GM12878 (cell line): ENCODE data around the gene PPL. TPM values are rescaled to one million over a fixed set of nuclear protein-coding genes. Genes with fewer than 3 reads are reported as not detected.

Experiments used
- ATAC-seq: fragments of 200-7000 bp; cut with Tn5 transposase; 3 replicates; pipeline ENCODE4 v1.9.1; 2020; ENCODE audit warnings: mild to moderate bottlenecking, moderate library complexity
- BruUV-seq: library from RNA; stranded (reverse); fragments of 400-500 nt; replicated peaks from 2 replicates; lab custom pipeline; 2021; lab: Mats Ljungman, UMichigan
- CTCF ChIA-PET: fragments of 300-600 bp; sonication (Branson Sonifier 250); formaldehyde crosslinking; extraction: SDS; loops from one replicate; lab custom pipeline; 2021; ENCODE audit warnings: inconsistent platforms; lab: Yijun Ruan, JAX
- POLR2A ChIA-PET: fragments of 350-600 bp; formaldehyde crosslinking; extraction: SDS; loops from one replicate; lab custom pipeline; 2021; ENCODE audit warnings: inconsistent platforms; lab: Charles Lee
- RAD21 ChIA-PET: fragments of 300-600 bp; sonication (Branson Sonifier 250); formaldehyde crosslinking; loops from one replicate; lab custom pipeline; 2023; ENCODE audit warnings: antibody characterized with exemption; ENCODE audit not compliant: unreplicated experiment; lab: Charles Lee
- SMC1A ChIA-PET: fragments of 300-600 bp; sonication (Branson Sonifier 250); formaldehyde crosslinking; loops from one replicate; lab custom pipeline; 2023; ENCODE audit not compliant: unreplicated experiment, uncharacterized antibody; lab: Charles Lee
- DNase-seq: peaks from one replicate; pipeline ENCODE4 v3.0.0-alpha.2; 2011; ENCODE audit warnings: low read depth, low spot score
- FAIRE-seq: peaks from 3 replicates; lab custom pipeline; 2011; peaks lifted over from hg19 to GRCh38; lab: Jason Lieb, UNC
- H2AFZ ChIP-seq: 2 replicates; pipeline ENCODE4 v1.6.0; 2011; ENCODE audit warnings: low read depth, low read length, control low read depth; ENCODE audit not compliant: control insufficient read depth
- H3K27ac ChIP-seq: 2 replicates; pipeline ENCODE4 v1.5.1; 2011; ENCODE audit warnings: control low read depth; ENCODE audit not compliant: control insufficient read depth, insufficient read depth
- H3K27me3 ChIP-seq, 2 experiments: replicated peaks in 1 of 2; 2 replicates each; pipeline versions ENCODE4 v1.6.0 to v1.6.1; 2011; ENCODE audit warnings: low read length in 1 of 2; ENCODE audit not compliant: control insufficient read depth in 2 of 2, insufficient read depth in 2 of 2
- H3K36me3 ChIP-seq, 2 experiments: 2 replicates each; pipeline ENCODE4 v1.5.1; 2011; ENCODE audit warnings: low read length in 1 of 2; ENCODE audit not compliant: control insufficient read depth in 2 of 2, insufficient read depth in 2 of 2
- H3K4me1 ChIP-seq: 2 replicates; pipeline ENCODE4 v1.6.1; 2011; ENCODE audit warnings: mild to moderate bottlenecking, low read length, moderate library complexity, mixed read lengths; ENCODE audit not compliant: control insufficient read depth, insufficient read depth
- H3K4me2 ChIP-seq: 2 replicates; pipeline ENCODE4 v1.6.0; 2011; ENCODE audit warnings: control low read depth; ENCODE audit not compliant: control insufficient read depth, insufficient read depth
- H3K4me3 ChIP-seq: fragments of 200-600 bp; sonication (generic); 2 replicates; pipeline ENCODE4 v1.5.1; 2016
- H3K79me2 ChIP-seq: 2 replicates; pipeline ENCODE4 v1.6.0; 2011; ENCODE audit warnings: low read length; ENCODE audit not compliant: control insufficient read depth, insufficient read depth
- H3K9ac ChIP-seq: 2 replicates; pipeline ENCODE4 v1.8.0; 2011; ENCODE audit warnings: low read length, control low read depth, mixed read lengths; ENCODE audit not compliant: control insufficient read depth, insufficient read depth
- H3K9me3 ChIP-seq: replicated peaks from 3 replicates; pipeline ENCODE4 v1.5.1; 2011; ENCODE audit warnings: mild to moderate bottlenecking, low read length; ENCODE audit not compliant: control insufficient read depth, insufficient read depth
- H4K20me1 ChIP-seq: 2 replicates; pipeline ENCODE4 v1.6.0; 2011; ENCODE audit not compliant: control insufficient read depth, insufficient read depth
- CBFB ChIP-seq: IDR thresholded peaks from 2 replicates; pipeline ENCODE4 v1.6.1; 2016; ENCODE audit warnings: antibody characterized with exemption, low read depth
- NRF1 ChIP-seq: conservative IDR thresholded peaks from 2 replicates; pipeline ENCODE4 v1.6.1; 2011; ENCODE audit warnings: mild to moderate bottlenecking, low read depth, low read length, improper control_type of control experiment
- RCOR1 ChIP-seq: conservative IDR thresholded peaks from 2 replicates; pipeline ENCODE4 v1.6.1; 2012; ENCODE audit warnings: low read depth, low read length, improper control_type of control experiment
- TBL1XR1 ChIP-seq: IDR thresholded peaks from 2 replicates; pipeline ENCODE4 v1.6.1; 2012; ENCODE audit warnings: low read depth, low read length, improper control_type of control experiment
- TCF3 ChIP-seq: IDR thresholded peaks from 2 replicates; pipeline ENCODE4 v1.6.1; 2012; ENCODE audit warnings: low read depth, mild to moderate bottlenecking, low read length, borderline replicate concordance; ENCODE audit not compliant: insufficient read depth
- TCF7 ChIP-seq: IDR thresholded peaks from 2 replicates; pipeline ENCODE4 v1.6.1; 2014; ENCODE audit warnings: antibody characterized with exemption, borderline replicate concordance
- YY1 ChIP-seq: IDR thresholded peaks from 2 replicates; pipeline ENCODE4 v1.6.1; 2011; ENCODE audit warnings: low read depth, mild to moderate bottlenecking, low read length
- ZBED1 ChIP-seq: IDR thresholded peaks from 2 replicates; pipeline ENCODE4 v1.6.1; 2016; ENCODE audit warnings: borderline replicate concordance
- ZNF24 ChIP-seq: fragments of 450-650 bp; IDR thresholded peaks from 2 replicates; pipeline ENCODE4 v1.6.1; 2017; ENCODE audit warnings: antibody characterized with exemption, mild to moderate bottlenecking
- WGBS: methylation state at CpG from one replicate; pipeline ENCODE4 v1.1.6; 2016; ENCODE audit warnings: low lambda C conversion rate; ENCODE audit not compliant: insufficient replicate concordance, insufficient coverage; ENCODE audit errors: missing lambda C conversion rate; 5-methylcytosine and 5-hydroxymethylcytosine counted together
- in situ Hi-C: fragments of 300-500 bp; cut with MboI; formaldehyde crosslinking; loops from 9 replicates; pipeline ENCODE4 v1.14.3; 2018; ENCODE audit warnings: mixed read lengths
- intact Hi-C: fragments of 100-400 bp; cut with micrococcal nuclease; formaldehyde crosslinking; loops from one replicate; pipeline ENCODE4 v1.14.2; 2022; ENCODE audit not compliant: unreplicated experiment
- polyA plus RNA-seq, 11 experiments: library from polyadenylated mRNA; depleted of rRNA in 4 of 11; unstranded in 6 of 11; stranded (reverse) in 5 of 11; fragments of >200 nt; fragmentation: Nextera tagmentation in 4 of 11; fragmentation: Illumina TruSeq in 1 of 11; extraction: Ambion mirVana in 4 of 11; extraction: Trizol in 1 of 11; gene quantifications; 1 replicate in 1 of 11; 2 replicates in 10 of 11; pipeline versions ENCODE4 v1.2.1 to v1.2.3, GENCODE V29; 2011 to 2016; ENCODE audit warnings: inconsistent platforms in 2 of 11, missing spikeins in 2 of 11, low read depth in 1 of 11
- total RNA-seq, 4 experiments: library from RNA; depleted of rRNA in 3 of 4; stranded (reverse); fragments of >200 nt in 3 of 4; fragmentation: Illumina TruSeq in 1 of 4; extraction: Trizol in 1 of 4; gene quantifications; 2 replicates each; pipeline versions ENCODE4 v1.2.1 to v1.2.3, GENCODE V29; 2013 to 2021
- TF ChIP-seq, protein P1 (sequence below): IDR thresholded peaks from 2 replicates; pipeline ENCODE4 v1.6.1; 2012; ENCODE audit warnings: mild to moderate bottlenecking, low read depth, low read length
- TF ChIP-seq, protein P2 (sequence below): IDR thresholded peaks from 2 replicates; pipeline ENCODE4 v1.6.1; 2012; ENCODE audit warnings: improper control_type of control experiment, low read depth, low read length; ENCODE audit not compliant: insufficient replicate concordance
- TF ChIP-seq, protein P3 (sequence below): fragments of 450-650 bp; IDR thresholded peaks from 2 replicates; pipeline ENCODE4 v1.6.1; 2018; ENCODE audit warnings: borderline replicate concordance, mild to moderate bottlenecking; ENCODE audit not compliant: partially characterized antibody

Gene PPL
- total and polyA plus RNA-seq, 10 of the 15 experiments (the other 5 are each of a cell fraction or from before 2014, with no cell fraction given): 0.03 to 0.47 (median 0.05) TPM; not detected in 2

DNA sequence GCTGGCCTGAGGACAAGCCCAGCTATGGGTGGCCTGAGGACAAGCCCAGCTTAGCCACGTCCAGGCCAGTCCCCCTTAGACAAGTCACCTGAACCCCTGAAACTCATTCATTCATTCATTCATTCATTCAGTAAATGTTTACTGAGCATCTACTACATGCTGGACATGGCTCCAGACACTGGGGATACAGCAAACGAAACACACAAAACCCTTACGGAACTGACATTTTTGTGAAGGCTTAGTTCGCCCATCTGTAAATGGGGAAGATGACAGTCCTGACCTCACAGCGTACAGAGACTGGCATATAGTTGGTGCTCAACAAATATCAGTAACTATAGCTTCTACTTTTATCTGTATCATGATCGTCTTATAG lies 37.5 kb downstream of the PPL start:
- 8% methylated on average over 6 of the region's 6 CpGs for WGBS
- Histone ChIP-seq H2AFZ (no peak overlapping the region), H3K27ac (no peak overlapping the region), H4K20me1 (no peaks in the 10 kb centered on the region), H3K9ac (no peak overlapping the region), H3K4me3 (no peak overlapping the region), H3K4me1 (no peaks in the 10 kb centered on the region), H3K27me3 (no peaks in the 10 kb centered on the region), H3K36me3 (no peaks in the 10 kb centered on the region), H3K4me2 (no peak overlapping the region), H3K9me3 (no peaks in the 10 kb centered on the region; the same call in 2 of the 3 replicates), H3K79me2 (no peaks in the 10 kb centered on the region)
- SMC1A ChIA-PET: interaction anchor here (0.6 kb wide), 1 partner anchor 11 kb away, joined by 3 read pairs; no protein-coding TSS in a partner anchor
- RAD21 ChIA-PET: no interaction called here
- no peak for ATAC-seq
- intact Hi-C loops (no loop called here), in situ Hi-C loops (no loop called here)
- DNase-seq: no peak
- POLR2A ChIA-PET: no interaction called here
- CTCF ChIA-PET: no interaction called here
- no TSS peak for BruUV-seq
- FAIRE-seq: no peak
- TF ChIP-seq RCOR1 (no peak), TCF3 (no peak), CBFB (no peak), TBL1XR1 (no peak), TCF7 (no peak), YY1 (no peak), ZNF24 (no peak), NRF1 (no peak), ZBED1 (no peak)
- TF ChIP-seq, protein P1, sequence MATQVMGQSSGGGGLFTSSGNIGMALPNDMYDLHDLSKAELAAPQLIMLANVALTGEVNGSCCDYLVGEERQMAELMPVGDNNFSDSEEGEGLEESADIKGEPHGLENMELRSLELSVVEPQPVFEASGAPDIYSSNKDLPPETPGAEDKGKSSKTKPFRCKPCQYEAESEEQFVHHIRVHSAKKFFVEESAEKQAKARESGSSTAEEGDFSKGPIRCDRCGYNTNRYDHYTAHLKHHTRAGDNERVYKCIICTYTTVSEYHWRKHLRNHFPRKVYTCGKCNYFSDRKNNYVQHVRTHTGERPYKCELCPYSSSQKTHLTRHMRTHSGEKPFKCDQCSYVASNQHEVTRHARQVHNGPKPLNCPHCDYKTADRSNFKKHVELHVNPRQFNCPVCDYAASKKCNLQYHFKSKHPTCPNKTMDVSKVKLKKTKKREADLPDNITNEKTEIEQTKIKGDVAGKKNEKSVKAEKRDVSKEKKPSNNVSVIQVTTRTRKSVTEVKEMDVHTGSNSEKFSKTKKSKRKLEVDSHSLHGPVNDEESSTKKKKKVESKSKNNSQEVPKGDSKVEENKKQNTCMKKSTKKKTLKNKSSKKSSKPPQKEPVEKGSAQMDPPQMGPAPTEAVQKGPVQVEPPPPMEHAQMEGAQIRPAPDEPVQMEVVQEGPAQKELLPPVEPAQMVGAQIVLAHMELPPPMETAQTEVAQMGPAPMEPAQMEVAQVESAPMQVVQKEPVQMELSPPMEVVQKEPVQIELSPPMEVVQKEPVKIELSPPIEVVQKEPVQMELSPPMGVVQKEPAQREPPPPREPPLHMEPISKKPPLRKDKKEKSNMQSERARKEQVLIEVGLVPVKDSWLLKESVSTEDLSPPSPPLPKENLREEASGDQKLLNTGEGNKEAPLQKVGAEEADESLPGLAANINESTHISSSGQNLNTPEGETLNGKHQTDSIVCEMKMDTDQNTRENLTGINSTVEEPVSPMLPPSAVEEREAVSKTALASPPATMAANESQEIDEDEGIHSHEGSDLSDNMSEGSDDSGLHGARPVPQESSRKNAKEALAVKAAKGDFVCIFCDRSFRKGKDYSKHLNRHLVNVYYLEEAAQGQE: no peak
- TF ChIP-seq, protein P2, sequence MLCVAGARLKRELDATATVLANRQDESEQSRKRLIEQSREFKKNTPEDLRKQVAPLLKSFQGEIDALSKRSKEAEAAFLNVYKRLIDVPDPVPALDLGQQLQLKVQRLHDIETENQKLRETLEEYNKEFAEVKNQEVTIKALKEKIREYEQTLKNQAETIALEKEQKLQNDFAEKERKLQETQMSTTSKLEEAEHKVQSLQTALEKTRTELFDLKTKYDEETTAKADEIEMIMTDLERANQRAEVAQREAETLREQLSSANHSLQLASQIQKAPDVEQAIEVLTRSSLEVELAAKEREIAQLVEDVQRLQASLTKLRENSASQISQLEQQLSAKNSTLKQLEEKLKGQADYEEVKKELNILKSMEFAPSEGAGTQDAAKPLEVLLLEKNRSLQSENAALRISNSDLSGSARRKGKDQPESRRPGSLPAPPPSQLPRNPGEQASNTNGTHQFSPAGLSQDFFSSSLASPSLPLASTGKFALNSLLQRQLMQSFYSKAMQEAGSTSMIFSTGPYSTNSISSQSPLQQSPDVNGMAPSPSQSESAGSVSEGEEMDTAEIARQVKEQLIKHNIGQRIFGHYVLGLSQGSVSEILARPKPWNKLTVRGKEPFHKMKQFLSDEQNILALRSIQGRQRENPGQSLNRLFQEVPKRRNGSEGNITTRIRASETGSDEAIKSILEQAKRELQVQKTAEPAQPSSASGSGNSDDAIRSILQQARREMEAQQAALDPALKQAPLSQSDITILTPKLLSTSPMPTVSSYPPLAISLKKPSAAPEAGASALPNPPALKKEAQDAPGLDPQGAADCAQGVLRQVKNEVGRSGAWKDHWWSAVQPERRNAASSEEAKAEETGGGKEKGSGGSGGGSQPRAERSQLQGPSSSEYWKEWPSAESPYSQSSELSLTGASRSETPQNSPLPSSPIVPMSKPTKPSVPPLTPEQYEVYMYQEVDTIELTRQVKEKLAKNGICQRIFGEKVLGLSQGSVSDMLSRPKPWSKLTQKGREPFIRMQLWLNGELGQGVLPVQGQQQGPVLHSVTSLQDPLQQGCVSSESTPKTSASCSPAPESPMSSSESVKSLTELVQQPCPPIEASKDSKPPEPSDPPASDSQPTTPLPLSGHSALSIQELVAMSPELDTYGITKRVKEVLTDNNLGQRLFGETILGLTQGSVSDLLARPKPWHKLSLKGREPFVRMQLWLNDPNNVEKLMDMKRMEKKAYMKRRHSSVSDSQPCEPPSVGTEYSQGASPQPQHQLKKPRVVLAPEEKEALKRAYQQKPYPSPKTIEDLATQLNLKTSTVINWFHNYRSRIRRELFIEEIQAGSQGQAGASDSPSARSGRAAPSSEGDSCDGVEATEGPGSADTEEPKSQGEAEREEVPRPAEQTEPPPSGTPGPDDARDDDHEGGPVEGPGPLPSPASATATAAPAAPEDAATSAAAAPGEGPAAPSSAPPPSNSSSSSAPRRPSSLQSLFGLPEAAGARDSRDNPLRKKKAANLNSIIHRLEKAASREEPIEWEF: no peak
- TF ChIP-seq, protein P3, sequence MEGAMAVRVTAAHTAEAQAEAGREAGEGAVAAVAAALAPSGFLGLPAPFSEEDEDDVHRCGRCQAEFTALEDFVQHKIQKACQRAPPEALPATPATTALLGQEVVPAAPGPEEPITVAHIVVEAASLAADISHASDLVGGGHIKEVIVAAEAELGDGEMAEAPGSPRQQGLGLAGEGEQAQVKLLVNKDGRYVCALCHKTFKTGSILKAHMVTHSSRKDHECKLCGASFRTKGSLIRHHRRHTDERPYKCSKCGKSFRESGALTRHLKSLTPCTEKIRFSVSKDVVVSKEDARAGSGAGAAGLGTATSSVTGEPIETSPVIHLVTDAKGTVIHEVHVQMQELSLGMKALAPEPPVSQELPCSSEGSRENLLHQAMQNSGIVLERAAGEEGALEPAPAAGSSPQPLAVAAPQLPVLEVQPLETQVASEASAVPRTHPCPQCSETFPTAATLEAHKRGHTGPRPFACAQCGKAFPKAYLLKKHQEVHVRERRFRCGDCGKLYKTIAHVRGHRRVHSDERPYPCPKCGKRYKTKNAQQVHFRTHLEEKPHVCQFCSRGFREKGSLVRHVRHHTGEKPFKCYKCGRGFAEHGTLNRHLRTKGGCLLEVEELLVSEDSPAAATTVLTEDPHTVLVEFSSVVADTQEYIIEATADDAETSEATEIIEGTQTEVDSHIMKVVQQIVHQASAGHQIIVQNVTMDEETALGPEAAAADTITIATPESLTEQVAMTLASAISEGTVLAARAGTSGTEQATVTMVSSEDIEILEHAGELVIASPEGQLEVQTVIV: no peak
